GM18870 (cell line): ENCODE results near the gene DCAF8L2.
"Not testable (repeated sequence)": the region's sequence is repeated elsewhere in the genome, so short reads cannot be mapped to it uniquely, and the experiment has no call there.

Experiments used
- ATAC-seq: cut with Tn5 transposase; IDR thresholded peaks from one replicate; pipeline ENCODE4 v1.9.1; 2021; ENCODE audit warnings: moderate library complexity; ENCODE audit not compliant: unreplicated experiment

Gene DCAF8L2

GRCh38 chrX:27590044-27590443 is at the start of gene DCAF8L2:
Gene DCAF8L2, plus strand, starts transcription at chrX:27590344. Its CDS starts 156,552 bp downstream, at chrX:27746896.
- ATAC-seq, result no peak

GRCh38 chrX:27541161-27541560 is 49.0 kb upstream of the DCAF8L2 start:
- not testable (repeated sequence) for ATAC-seq

GRCh38 chrX:27548624-27549023 is 41.5 kb upstream of the DCAF8L2 start:
- ATAC-seq, result no peak

GRCh38 chrX:27549688-27550087 is 40.5 kb upstream of the DCAF8L2 start:
- no peak for ATAC-seq

- no peak for ATAC-seq
Observed at GRCh38 chrX:27555514-27555913, 34.6 kb upstream of the DCAF8L2 start.

- no peak for ATAC-seq
Observed at GRCh38 chrX:27565992-27566391, 24.2 kb upstream of the DCAF8L2 start.

- ATAC-seq, result no peak
Observed at GRCh38 chrX:27571164-27571563, 19.0 kb upstream of the DCAF8L2 start.

- no peak for ATAC-seq
Observed at GRCh38 chrX:27575565-27575964, 14.6 kb upstream of the DCAF8L2 start.

- ATAC-seq, result no peak
Observed at GRCh38 chrX:27583976-27584375, 6.2 kb upstream of the DCAF8L2 start.

GRCh38 chrX:27591938-27592337 is 1.8 kb downstream of the DCAF8L2 start:
- ATAC-seq, result no peak

- no peak for ATAC-seq
Observed at GRCh38 chrX:27597508-27597907, 7.4 kb downstream of the DCAF8L2 start.

- ATAC-seq, result no peak
Observed at GRCh38 chrX:27598312-27598711, 8.2 kb downstream of the DCAF8L2 start.

- ATAC-seq, result no peak
Observed at GRCh38 chrX:27599928-27600327, 9.8 kb downstream of the DCAF8L2 start.

GRCh38 chrX:27600686-27601085 is 10.5 kb downstream of the DCAF8L2 start:
- no peak for ATAC-seq

- no peak for ATAC-seq
Observed at GRCh38 chrX:27608671-27609070, 18.5 kb downstream of the DCAF8L2 start.

- ATAC-seq, result no peak
Observed at GRCh38 chrX:27619459-27619858, 29.3 kb downstream of the DCAF8L2 start.

GRCh38 chrX:27619975-27620374 is 29.8 kb downstream of the DCAF8L2 start:
- no peak for ATAC-seq

GRCh38 chrX:27622883-27623282 is 32.7 kb downstream of the DCAF8L2 start:
- no peak for ATAC-seq

GRCh38 chrX:27626066-27626465 is 35.9 kb downstream of the DCAF8L2 start:
- no peak for ATAC-seq

- no peak for ATAC-seq
Observed at GRCh38 chrX:27633328-27633727, 43.2 kb downstream of the DCAF8L2 start.

GRCh38 chrX:27656581-27656980 is 66.4 kb downstream of the DCAF8L2 start:
- no peak for ATAC-seq

GRCh38 chrX:27660878-27661277 is 70.7 kb downstream of the DCAF8L2 start:
- no peak for ATAC-seq

- no peak for ATAC-seq
Observed at GRCh38 chrX:27671234-27671633, 81.1 kb downstream of the DCAF8L2 start.

GRCh38 chrX:27674491-27674890 is 84.3 kb downstream of the DCAF8L2 start:
- ATAC-seq, result no peak
